ENCODE measurements around the gene RASGRP1.

The RASGRP1 gene

DNA sequence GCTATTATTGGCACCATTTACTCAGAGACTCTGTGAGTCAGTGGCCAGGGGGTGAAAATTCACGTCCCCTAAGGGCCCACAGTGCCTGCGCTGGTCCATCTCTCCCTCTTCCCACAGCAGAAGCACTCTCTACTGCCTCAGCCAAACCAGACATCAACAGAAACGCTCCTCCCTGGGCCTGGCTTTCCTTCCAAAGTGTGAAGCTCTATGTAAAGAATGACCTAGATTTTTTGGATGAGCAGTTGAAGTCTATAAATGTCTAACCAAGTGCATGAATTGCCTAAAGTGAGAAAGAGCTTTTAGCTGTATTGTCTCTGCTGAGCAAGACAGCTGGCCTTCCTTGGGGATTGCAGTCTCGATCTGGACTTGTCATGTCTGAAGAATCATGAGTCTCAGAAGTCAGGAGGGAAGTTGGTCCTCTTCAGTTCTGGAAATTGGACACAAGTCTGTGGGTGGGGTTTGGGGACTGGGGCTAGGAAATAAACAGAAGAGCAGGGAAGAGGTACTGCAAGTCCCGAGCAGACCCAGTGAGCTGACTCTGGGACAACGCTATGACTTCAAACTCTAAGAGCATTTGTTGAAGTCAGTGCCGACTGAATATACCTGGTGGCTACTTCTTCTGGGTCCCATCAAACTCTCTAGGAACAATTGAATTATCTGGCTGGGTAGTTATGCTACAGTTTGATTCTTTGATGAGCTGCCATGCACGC lies 29.0 kb downstream of the RASGRP1 start:
- DNase-seq (ENCODE audit: extremely low read depth, insufficient read length): no peak
- H3K27me3 ChIP-seq (replicated peaks; ENCODE audit: control insufficient read depth, insufficient read depth, low read length): no peaks in the 10 kb centered on the region
- H3K36me3 ChIP-seq (ENCODE audit: control insufficient read depth, insufficient read depth, low read length): no peaks in the 10 kb centered on the region; the same call in 1 of the 2 replicates
- no peak overlapping the region for H3K4me3 ChIP-seq (replicated peaks; ENCODE audit: low read depth, low read length)
- TF ChIP-seq, protein P1, sequence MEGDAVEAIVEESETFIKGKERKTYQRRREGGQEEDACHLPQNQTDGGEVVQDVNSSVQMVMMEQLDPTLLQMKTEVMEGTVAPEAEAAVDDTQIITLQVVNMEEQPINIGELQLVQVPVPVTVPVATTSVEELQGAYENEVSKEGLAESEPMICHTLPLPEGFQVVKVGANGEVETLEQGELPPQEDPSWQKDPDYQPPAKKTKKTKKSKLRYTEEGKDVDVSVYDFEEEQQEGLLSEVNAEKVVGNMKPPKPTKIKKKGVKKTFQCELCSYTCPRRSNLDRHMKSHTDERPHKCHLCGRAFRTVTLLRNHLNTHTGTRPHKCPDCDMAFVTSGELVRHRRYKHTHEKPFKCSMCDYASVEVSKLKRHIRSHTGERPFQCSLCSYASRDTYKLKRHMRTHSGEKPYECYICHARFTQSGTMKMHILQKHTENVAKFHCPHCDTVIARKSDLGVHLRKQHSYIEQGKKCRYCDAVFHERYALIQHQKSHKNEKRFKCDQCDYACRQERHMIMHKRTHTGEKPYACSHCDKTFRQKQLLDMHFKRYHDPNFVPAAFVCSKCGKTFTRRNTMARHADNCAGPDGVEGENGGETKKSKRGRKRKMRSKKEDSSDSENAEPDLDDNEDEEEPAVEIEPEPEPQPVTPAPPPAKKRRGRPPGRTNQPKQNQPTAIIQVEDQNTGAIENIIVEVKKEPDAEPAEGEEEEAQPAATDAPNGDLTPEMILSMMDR (IDR thresholded peaks at IDR 0.05; ENCODE audit: insufficient read depth, low read length, poor library complexity, severe bottlenecking): no peak

DNA sequence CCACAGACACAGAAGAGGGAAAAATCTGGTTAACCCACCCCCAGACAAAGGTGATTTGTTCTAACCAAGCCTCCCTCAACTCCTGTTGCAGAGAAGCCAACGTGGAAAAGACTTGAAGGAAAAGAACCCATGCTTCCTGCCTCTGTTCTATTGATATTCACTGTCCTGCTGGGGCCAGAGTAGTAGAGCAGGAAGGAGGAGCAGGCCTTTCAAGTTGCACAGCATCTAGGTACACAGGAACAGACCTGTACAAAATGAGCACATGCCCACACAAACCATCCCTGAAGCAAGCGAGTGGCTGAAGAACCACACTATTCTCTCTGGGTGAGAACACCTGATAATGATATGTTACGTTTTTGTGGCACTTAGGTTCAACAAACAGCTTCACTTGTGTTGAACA lies 29.9 kb downstream of the RASGRP1 start:
- no peaks in the 10 kb centered on the region for H3K27me3 ChIP-seq (replicated peaks; ENCODE audit: control insufficient read depth, insufficient read depth, low read length)
- no peaks in the 10 kb centered on the region; the same call in 1 of the 2 replicates for H3K36me3 ChIP-seq (ENCODE audit: control insufficient read depth, insufficient read depth, low read length)
- H3K4me3 ChIP-seq (replicated peaks; ENCODE audit: low read depth, low read length): no peak overlapping the region
- TF ChIP-seq, protein P1 (IDR thresholded peaks at IDR 0.05; ENCODE audit: insufficient read depth, low read length, poor library complexity, severe bottlenecking): no peak
- DNase-seq (ENCODE audit: extremely low read depth, insufficient read length): no peak

DNA sequence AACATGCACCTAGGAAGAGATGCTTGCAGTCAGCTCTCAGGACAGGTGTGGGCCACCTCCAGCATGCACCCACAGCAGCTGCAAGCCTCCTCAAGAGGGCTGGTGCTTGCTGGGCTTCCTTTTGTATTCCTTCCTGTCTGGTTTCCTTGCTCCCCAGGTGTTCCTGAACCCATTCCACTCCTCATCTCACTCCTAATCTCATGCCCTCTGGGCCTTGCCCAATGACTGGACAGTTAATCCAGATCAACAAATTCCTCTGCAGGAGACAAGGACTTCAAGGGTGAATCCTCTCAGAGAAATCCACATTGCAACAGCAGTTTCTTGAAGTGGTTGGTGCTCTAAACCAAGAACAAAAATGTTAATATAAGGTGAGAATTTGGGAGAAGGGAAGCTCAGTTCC lies 30.7 kb downstream of the RASGRP1 start:
- TF ChIP-seq, protein P1 (IDR thresholded peaks at IDR 0.05; ENCODE audit: insufficient read depth, low read length, poor library complexity, severe bottlenecking): no peak
- Histone ChIP-seq H3K36me3 (ENCODE audit: control insufficient read depth, insufficient read depth, low read length) (no peaks in the 10 kb centered on the region; the same call in 1 of the 2 replicates), H3K4me3 (replicated peaks; ENCODE audit: low read depth, low read length) (no peak overlapping the region), H3K27me3 (replicated peaks; ENCODE audit: control insufficient read depth, insufficient read depth, low read length) (no peaks in the 10 kb centered on the region)
- DNase-seq (ENCODE audit: extremely low read depth, insufficient read length): no peak

DNA sequence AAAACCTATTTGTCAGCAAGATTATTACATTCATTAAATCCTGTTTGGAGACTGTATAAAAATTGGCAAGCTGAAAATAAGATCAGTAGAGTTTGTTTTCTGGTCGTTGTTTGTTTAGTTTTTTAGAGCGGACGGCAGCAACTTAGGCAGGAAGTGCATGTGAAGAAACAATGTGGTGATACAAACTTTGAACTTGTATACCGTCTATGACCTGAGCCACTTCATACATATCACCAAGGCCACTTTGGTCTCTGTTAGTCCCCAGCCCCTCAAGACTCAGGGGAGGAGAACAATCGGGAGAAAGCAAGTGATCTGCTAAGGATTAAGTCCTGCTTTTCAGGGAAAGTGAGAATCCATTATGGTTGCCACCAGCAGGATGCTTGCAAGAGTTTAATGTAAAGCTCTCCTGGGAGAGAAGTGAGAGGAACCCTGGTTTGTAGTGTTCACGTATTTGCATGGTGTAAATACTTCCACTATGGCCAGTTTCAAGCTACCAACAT lies 31.1 kb downstream of the RASGRP1 start:
- Histone ChIP-seq H3K27me3 (replicated peaks; ENCODE audit: control insufficient read depth, insufficient read depth, low read length) (no peaks in the 10 kb centered on the region), H3K4me3 (replicated peaks; ENCODE audit: low read depth, low read length) (no peak overlapping the region), H3K36me3 (ENCODE audit: control insufficient read depth, insufficient read depth, low read length) (no peaks in the 10 kb centered on the region; the same call in 1 of the 2 replicates)
- DNase-seq (ENCODE audit: extremely low read depth, insufficient read length): no peak
- TF ChIP-seq, protein P1 (IDR thresholded peaks at IDR 0.05; ENCODE audit: insufficient read depth, low read length, poor library complexity, severe bottlenecking): no peak

DNA sequence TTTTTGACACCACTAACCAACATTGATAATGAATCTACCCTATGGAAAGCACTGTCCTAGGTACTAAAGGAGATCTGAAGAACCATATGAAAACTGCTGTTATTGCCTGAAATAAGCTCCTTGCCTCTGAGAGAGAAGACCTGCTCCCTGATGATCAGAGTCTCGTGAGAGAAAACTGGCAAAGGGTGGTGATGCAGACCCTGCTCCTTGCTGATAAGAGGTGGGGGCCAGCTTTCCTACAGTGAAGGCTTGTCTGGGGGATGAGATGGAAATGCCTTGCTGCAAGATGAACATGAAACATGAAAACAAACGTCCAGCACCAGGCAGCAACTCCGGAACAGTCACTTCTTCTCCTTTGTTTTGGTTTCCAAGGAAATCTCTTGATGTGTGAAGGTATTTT lies 31.9 kb downstream of the RASGRP1 start:
- Histone ChIP-seq H3K27me3 (replicated peaks; ENCODE audit: control insufficient read depth, insufficient read depth, low read length) (no peaks in the 10 kb centered on the region), H3K36me3 (ENCODE audit: control insufficient read depth, insufficient read depth, low read length) (no peaks in the 10 kb centered on the region; the same call in 1 of the 2 replicates), H3K4me3 (replicated peaks; ENCODE audit: low read depth, low read length) (no peak overlapping the region)
- TF ChIP-seq, protein P1 (IDR thresholded peaks at IDR 0.05; ENCODE audit: insufficient read depth, low read length, poor library complexity, severe bottlenecking): no peak
- DNase-seq (ENCODE audit: extremely low read depth, insufficient read length): no peak
